Measurements from ENCODE around the gene ZC3H7A. TPM values are rescaled to one million over a fixed set of nuclear protein-coding genes. Genes with fewer than 3 reads are reported as not detected.

Gene ZC3H7A
- total RNA-seq, 1 donor from 2014 or later, result 61.2 TPM

- peak; percentile 10 for DNase-seq (ENCODE audit: low spot score)
Observed at GRCh38 chr16:11705311-11706025, 91.6 kb downstream of the ZC3H7A start.

Other genes with a start within 250 kb of the ZC3H7A start
- 28.9 TPM for gene LITAF, start 210.3 kb downstream of the ZC3H7A start, total RNA-seq (ENCODE audit: insufficient read depth, low replicate concordance)
- 6.0 TPM for gene SNN, start 128.8 kb downstream of the ZC3H7A start, total RNA-seq (ENCODE audit: insufficient read depth, low replicate concordance)
- 30.3 TPM for gene TXNDC11, start 54.4 kb downstream of the ZC3H7A start, total RNA-seq (ENCODE audit: insufficient read depth, low replicate concordance)
- 63.8 TPM for gene RSL1D1, start 54.3 kb upstream of the ZC3H7A start, total RNA-seq (ENCODE audit: insufficient read depth, low replicate concordance)
- gene GSPT1, start 118.7 kb upstream of the ZC3H7A start, total RNA-seq (ENCODE audit: insufficient read depth, low replicate concordance), result 72.5 TPM
- 4.6 TPM for gene NPIPB2, start 144.8 kb upstream of the ZC3H7A start, total RNA-seq (ENCODE audit: insufficient read depth, low replicate concordance)
- not detected for gene TNFRSF17, start 168.0 kb upstream of the ZC3H7A start, total RNA-seq (ENCODE audit: insufficient read depth, low replicate concordance)
- 26.2 TPM for gene SNX29, start 179.5 kb upstream of the ZC3H7A start, total RNA-seq (ENCODE audit: insufficient read depth, low replicate concordance)

Data from umbilical cord (tissue), 2 donors.